NCI-H2227 treated with DMSO at 0.1 percent for 48 hours (cell line): ENCODE data around the gene ADCY7.
A peak's percentile ranks its signal among the peaks of the same experiment; 100 is the strongest.

ENCODE experiments used
- DNase-seq: peaks from one replicate; lab custom pipeline; 2025; lab: John Stamatoyannopoulos, UW

The ADCY7 gene

DNA sequence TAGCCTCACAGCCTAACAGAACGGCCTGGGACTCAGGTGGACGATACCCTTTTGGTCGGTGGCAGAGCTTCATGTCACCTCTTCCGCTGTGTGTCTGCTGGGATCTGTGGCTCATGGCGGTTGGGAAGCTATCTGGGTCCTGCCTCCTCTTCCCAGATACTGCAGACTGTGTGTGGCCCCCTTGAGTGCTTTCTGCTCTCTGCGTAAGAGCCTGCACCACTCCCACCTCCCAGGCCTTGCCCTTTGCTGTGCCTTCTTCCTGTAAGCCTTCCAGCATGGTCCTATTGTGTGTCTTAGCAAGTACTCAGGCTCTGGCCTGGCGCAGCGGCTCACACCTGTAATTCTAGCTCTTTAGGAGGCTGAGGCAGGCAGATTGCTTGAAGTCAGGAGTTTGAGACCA is 17.5 kb upstream of the ADCY7 start:
- no peak for DNase-seq

DNA sequence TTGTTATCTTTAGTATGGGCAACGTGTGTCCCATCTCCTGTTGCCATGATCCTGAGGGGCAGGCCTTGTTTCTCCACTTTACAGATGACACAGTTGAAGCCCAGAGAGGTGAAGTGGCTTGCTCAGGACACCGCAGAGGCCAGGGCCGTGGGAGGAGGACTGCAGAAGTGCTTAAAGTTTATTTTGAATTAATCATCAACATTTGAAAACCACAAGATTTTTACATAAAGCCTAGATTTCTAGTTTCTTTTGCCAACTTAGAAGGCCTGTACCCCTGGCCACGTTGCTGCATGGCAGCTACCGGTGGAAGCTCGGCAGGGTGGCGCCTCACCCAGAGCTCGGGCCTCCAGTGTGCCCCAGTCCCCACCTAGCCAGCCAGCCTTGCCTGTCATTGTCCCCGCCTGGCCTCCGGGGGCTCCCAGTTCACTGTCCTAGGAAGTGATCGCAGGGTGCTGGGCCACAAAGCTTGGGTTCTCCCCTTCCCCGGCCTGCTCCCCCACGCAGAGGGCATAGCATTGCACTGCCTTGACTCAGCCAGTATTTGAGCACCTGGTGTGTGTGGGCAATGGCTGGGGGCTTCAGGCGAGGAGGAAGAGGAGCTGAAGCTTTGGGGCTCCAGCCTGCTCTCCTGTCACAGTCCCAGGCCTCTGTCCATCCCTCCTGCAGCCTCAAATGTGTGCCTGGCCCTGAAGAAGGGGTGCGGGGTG is 14.8 kb upstream of the ADCY7 start:
- no peak for DNase-seq

DNA sequence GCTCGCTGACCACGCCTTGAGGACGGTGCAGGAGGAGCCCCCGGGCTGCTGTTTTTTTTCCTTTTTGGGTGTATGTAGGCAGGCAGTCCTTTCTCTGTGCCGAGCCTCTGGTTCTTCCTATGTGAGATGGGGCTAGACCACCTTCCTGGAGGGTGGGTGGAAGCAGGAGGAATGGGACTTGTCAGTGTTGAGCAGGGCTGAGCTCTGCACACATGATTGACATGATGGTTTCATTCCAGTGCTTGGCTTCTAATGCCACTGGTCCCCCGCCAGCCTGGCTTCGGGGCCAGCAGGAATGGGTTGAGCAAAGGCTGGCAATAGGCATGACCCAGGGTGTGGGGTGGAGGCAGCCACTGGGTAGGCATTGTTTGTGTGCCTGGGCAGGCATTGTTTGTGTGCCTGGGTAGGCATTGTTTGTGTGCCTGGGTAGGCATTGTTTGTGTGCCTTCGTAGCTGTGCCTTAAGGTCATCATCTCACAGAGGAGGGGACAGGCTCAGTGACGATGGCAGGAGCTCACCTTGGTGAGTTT is 14.2 kb upstream of the ADCY7 start:
- no peak for DNase-seq

DNA sequence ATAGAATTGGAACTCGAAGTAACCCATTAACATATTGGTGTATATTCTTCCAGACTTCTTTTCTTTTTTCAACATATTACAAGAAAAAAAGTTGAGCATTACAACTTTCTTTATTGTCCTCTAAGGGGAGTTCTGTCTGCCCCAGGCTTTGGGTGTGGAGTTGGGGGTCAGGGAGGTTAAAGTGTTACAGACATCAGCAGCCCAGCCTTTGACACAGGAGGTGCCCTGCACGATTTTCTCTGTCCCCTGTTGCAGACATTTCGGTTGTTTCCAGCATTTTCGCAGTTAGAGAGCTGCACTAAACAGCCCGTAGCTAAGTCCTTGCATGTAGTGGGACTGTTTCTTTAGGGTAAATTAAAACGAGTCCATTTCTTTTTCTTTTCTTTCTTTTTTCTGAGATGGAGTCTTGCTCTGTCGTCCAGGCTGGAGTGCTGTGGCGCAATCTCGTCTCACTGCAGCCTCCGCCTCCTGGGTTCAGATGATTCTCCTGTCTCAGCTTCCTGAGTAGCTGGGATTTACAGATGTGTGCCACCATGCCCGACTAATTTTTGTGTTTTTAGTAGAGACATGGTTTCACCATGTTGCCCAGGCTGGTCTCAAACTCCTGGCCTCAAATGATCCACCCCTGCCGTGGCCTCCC is 13.4 kb upstream of the ADCY7 start:
- DNase-seq = no peak

DNA sequence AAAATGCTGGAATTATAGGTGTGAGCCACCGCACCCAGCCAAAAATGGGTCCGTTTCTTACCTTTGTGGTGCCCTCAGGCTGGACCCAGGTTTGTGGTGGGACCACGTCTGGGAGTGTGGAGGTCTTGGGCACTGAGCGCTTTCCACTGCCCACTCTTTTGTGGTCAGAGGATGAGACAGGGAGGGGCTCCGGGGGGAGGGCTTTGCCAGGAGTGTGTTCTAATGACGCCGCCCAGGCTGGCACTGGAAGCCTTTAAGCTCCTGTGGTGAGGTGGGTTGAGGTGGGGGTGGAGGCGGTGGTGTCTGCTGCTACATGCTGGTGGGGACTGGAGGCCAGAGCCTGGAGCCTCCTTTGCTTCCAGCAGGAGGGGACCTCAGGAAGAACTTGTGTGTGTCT is 12.8 kb upstream of the ADCY7 start:
- DNase-seq = no peak

DNA sequence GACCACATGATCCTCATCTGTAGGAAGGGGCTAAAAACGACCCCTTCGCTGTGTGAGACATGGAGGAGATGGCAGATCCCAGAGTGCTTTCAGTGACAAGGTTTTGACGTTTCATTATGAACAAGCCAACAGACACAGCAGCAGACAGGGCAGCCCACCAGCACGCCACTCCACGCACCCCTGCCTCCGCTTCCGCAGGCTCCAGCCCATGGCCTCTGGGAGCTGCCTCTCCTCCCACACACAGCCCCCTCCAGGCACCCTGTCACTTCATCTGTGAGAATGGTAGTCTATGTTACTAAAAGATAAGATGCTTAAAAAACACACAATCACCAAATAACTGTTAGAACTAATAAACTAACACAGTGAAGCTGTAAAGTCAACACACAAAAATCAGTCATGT is 12.3 kb upstream of the ADCY7 start:
- no peak for DNase-seq

DNA sequence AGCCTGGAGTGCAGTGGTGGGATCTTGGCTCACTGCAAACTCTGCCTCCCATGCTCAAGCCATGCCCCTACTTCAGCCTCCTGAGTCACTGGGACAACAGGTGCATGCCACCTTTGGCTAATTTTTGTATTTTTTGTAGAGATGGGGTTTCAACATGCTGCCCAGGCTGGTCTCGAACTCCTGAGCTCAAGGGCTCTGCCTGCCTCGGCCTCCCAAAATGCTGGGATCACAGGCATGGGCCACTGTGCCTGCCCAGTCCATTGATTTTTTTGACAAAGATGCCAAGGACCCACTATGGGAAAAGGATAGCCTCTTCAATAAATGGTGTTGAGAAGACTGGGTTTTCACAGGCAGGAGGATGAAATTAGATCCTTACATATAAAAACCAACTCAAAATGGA is 10.8 kb upstream of the ADCY7 start:
- no peak for DNase-seq

DNA sequence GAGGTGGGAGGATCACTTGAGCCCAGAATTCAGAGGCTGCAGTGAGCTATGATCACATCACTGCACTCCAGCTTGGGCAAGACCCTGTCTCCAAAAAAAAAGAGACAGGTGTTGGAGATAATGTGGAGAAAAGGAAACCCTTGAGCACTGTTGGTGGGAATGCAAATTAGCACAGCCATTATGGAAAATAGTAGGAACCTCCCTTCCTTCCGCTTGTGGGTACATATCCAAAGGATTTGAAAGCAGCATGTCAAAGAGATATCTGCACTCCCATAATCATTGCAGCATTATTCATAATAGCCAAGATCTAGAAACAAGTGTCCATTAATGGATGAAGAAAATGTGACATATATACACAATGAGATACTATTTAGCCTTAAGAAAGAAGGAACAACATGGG is 9.7 kb upstream of the ADCY7 start:
- DNase-seq = no peak

DNA sequence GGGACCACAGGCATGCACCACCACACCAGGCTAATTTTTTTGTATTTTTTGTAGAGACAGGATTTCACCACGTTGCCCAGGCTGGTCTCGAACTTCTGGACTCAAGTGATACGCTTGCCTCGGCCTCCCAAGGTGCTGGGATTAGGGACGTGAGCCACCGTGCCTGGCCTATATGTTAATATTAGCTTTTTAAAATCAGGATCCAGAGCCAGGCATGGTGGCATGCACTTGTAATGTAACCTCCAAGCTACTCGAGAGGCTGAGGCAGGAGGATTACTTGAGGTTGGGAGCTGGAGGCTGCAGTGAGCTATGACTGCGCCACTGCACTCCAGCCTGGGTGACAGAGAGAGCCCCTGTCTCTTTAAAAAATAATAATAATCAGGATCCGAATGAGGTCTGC is 8.5 kb upstream of the ADCY7 start:
- DNase-seq = no peak

DNA sequence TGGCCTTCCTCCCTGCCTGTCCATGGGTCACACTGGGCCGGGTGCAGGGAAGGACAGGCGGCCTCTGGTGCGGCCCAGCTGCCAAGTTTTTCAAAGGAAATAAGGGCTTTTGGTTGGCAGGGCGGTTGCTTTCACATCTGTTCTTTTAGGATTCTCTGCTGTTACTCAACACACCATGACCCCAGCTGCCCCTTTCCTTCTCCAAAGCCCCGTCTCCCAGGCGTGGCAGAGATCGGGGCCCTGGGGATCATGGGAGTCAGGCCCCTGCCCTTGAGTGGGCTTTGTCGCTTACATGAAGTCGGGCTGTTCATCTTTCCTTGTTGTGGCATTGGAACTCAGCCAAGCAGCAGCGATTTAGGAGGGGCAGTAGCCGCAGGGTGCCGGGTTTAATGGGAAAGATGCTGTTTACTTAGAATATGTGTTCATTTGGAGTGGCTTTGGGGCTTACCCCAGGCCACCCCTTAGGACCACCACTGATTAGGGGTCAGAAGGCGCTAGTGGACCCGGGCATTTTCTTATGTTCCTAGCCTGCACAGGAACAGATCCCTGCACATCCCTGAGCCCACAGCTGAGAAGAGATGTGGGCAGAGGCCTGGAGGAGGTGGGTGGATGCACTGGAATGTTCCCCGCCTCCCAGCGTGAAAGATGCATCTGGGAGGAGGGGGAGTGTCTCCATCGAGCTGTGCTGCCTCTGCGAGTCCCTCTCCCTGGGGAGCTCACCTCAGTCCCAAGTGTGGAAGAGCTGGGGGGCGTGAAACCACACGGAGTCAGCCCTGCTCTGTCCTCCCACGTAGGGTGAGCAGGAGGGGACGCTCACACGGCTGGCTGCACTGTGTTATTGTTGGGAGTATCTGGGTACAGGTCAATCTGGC is 6.8 kb upstream of the ADCY7 start:
- peak; percentile 53 for DNase-seq

DNA sequence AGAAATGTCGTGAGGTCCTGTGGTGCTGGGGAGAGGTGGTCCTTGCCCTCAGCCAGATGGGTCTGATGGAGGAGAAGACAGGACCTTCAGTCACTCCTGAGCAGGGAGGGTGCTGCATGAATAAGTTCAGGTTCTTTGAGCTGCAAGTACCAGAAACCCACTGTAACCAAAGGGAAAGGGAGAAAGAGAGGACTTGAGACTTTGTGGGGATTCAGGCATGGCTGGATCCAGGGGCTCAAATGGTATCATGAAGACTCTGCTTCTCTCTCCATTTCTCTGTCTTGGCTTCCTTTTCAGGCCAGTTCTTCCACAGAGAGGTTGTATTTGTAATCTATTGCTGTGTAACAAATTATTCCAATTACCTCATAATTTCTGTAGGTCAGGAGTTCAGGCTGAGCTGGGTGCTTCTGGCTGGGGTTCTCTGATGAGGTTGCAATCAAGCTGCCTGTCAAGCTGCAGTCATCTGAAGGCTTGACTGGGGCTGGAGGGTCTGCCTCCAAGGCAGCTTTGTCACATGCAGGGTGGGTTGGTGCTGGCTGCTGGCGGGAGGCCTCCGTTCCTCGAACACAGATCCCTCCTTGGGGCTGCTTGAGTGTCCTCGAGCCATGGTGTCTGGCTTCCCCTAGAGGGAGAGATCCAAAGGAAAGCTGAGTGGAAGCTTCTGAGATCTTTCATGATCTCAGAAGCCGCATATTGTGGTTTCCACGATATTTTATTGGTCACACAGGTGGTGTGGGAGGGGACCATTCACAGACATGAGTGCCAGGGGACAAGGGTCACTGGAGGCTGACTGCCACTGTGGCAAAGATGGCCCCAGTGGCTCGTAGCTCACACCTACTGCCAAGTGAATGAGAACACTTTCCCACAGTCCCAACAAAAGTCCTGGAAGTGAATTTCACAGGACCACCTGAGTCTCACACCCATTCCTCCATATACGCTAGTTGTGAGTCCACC is 5.9 kb upstream of the ADCY7 start:
- DNase-seq = no peak

DNA sequence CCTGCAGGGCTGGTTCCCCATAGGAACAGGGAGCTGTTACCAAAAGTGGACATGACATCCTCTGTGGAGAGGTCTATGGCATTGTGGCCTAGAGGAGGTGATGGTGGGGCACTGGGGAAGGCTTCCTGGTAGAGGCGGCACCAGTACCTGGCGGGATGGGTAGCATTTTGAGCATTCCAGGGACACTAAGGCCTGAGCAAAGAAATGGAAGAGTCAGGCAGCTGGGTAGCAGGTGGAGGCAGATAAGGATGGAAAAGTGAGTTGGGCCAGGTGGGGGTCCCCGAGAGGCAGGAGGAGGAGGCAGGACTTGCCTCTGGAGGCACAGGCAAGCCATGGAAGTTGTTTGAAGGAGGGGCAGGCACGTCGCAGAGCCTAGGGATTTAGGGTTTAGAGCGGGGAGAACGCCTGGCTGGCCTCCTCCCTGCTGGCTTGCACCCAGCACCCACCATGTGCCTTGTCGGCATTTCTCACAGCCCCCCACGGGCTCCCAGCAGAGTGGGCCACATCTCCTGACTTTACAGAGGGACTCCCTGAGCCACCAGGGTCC is 5.1 kb upstream of the ADCY7 start:
- no peak for DNase-seq

DNA sequence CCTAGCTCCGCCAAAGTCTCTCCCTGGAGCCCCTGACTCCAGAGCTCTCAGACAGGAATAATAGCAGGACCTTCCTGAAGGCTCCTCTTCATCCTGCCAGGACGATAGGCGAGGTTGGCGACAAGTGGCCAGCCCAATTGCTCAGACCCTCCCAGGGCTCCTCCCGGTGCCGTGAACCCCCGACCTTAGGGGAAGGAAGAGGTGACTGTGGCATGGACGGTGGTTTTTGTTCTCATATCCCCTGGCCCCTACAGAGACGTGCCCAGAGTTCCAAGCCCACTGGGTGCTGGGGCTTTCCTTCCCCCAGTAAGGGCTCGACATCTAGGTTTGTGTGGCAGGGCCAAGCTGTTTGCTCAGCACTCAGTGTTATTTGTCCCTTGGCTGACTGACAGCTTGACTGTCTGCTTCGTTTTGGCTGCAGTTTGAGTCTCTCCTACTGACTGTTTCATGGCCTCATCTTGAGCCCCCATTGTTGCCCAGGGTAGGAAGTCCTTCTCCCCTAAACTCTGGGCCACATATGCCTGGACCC is 4.6 kb upstream of the ADCY7 start:
- DNase-seq = no peak

DNA sequence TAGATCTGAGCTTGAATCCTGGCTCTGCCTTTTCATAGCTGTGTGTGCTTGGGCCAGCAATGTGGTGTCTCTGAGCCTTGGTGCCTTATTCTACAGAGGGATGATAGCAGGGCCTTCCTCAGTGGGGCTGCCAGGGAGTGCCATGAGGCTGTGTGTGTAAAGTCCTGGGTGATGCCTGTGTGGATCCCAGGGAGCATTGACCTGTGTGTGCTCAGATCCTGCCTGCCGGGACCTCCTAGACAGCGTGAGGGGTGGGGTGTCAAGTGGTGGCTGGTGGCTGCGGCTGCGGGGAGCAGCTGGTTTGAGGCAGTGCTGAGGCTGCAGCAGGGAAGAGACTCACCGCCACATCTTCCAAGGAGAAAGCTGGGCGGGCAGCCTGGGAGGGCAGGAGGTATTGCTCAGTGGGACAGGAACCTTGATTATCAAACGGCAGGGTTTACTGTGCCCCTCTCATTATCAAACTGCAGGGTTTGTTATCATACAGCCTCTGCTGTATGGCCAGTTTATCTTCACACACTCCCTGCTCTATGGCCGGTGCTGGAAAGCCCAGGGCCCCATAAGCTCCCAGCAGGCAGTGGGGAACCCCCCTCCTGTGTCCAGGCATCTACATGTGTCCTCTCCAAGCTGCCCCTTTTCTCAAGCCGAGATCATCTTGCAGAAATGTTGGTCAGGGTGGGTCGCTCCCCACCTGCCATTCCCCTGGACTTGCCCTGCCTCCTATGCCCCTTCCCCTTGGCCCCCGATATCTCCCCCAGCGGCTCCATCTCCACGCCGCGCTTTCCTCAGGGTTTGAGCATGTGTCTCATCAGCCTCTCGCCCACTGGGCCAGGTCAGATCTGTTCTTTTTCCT is 3.1 kb upstream of the ADCY7 start:
- no peak for DNase-seq

DNA sequence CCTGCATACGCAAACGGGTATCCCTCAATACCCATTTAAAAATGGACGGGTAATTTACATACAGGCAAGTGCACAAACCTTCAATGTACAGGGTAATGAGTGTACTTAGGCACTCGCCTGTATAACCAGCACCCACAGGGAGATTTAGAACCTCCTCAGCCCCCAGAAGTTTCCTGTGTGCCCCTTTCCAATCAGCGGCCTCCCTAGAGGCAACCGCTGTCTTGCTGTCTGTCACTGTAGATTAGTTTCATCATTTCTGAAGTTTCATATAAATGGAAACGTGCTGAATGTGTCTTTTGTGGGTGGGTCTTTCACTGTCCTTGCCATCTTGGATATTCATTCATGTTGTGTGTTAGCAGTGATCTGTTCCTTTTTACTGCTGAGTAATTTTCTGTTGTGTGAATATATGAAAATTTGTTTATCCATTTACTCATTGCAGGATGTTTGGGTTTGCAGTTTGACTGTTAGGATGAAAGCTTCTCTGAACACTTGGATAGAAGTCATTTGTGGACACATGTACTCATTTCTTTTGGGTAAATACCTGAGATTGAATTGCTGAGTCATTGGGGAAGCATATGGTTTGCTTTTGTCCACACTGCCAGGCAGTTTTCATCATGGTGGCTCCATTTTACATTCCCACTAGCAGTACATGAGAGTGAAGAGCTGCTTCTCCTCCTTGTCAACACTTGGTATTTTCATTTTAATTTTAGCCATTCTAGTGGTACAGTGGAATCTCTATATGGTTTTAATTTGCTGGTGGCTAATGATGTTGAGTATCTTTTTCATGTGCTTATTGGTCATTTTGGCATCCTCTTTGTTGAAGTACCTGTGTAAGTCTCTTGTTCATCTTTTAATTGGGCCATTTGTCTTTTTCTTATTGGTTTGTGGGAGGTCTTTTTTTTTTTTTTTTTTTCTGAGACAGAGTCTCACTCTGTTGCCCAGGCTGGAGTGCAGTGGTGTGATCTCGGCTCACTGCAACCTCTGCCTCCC is 2.1 kb upstream of the ADCY7 start:
- no peak for DNase-seq

DNA sequence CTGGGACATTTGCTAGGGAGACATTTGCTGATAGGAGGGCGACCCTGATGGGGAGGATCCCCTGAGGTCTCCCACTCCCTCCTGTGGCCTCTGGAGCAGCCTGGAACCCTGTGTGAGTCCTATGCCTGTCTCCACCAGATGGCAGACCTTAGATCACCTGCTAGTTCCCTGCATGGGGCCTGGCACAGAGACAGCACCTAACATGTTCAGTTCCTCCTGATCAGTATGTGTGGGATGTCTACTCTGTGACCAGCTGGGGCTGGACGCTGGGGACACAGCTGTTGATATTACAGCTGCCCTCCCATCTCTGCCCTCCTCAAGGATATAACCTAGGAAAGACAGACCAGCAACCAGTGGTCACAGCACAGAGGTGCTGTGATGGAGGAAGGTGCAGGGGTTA is 1.1 kb upstream of the ADCY7 start:
- DNase-seq = no peak

DNA sequence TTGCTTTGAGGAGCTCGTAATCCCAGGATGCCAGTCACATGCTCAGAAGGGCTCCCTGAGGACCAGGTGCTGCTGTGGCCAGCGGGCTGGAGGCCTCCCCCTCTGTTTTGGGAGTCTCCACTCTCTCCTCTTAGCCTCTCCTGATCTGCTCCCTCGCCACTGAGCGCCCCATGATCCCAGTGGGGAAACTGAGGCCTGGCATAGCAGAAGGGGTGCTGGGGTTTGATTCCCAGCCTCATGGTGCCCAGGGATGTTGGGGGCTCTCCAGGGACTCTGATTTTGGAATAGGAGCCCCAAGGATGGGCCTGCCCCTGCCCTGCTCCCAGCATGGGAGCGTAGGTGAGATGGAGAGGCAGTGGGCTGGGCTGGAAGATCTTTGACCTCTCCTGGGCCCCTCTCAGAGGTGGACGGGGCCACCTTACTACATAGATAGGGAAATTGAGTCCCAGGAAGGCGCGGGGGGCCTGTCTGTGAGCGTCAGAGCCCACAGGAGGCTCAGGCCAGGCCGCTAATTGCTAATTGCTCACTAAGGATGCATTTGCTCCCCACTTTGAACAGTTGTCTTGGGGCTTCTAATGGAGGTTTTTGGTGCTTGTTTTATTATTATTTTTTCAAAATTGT is 525 bp upstream of the ADCY7 start:
- no peak for DNase-seq

DNA sequence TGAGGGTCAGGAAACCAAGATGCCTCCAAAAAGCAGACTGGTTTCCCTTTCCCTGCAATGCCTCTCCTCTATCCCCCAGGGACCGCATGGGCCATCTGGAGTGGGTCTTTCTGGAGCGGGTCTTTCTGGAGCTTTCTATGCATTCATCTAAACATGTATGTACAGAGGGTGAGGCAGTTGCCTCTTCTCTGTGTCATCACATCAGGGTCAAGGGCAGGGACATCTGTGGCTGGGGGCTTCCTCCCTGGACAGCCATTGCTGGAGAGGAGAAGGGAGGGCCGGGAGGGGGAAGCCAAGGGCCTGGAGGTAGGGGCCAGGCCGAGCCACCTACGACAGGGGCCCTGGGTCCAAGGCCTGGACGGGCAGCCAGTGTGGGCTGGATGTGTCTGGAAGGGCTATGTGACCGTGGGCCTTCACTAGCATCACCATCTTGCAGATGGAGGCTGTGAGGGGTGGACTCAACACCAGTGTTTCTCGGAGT is 840 bp downstream of the ADCY7 start:
- no peak for DNase-seq
